GM21576 (cell line): Measurements from ENCODE around the gene AKR1C1.
"Not testable (repeated sequence)": the region's sequence is repeated elsewhere in the genome, so short reads cannot be mapped to it uniquely, and the experiment has no call there.

ENCODE experiments used
- ATAC-seq: cut with Tn5 transposase; IDR thresholded peaks from one replicate; pipeline ENCODE4 v1.9.1; 2021; ENCODE audit warnings: mild to moderate bottlenecking, moderate library complexity; ENCODE audit not compliant: unreplicated experiment

The AKR1C1 gene

GRCh38 chr10:4962876-4963814 lies at the start of gene AKR1C1:
AKR1C1 (plus strand) TSS chr10:4963415; CDS start chr10:4963445, 30 bp downstream.
- ATAC-seq: not testable (repeated sequence)

- no peak for ATAC-seq
Measured at GRCh38 chr10:4914213-4914850, 48.9 kb upstream of the AKR1C1 start.

- no peak for ATAC-seq
Measured at GRCh38 chr10:4916086-4916716, 47.0 kb upstream of the AKR1C1 start.

DNA sequence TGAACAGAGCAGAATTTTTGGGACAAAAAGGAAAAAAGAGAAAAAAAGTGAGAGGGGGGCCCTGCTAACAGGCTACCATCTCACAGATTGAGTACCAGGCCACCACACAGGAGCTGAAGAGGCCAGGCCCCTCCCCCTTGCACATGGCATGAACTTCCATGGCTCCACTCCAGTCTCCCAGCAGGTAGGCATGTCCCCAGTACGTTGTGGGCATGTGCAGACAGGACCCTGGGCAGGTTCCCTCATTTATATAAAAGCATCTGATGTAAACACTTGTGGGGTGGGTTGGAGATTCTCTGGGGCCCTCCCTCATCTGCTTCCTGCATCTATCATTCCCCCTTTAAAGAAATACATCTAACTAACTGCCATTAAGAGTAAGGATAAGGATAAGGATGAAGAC lies 45.0 kb upstream of the AKR1C1 start:
- no peak for ATAC-seq

DNA sequence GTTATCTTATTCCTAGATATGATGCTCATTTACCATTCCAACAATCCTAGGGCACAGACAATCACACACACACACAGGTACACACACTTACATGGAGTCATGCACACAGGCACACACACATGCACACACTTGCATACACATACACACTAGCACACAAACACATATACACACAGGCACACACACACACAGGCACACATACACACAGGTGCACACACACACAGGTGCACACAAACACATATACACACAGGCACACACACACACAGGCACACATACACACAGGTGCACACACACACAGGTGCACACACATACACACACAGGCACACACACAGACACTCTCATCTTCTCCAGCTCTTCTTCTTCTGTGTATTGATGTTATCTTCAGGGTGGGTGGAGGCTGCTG lies 38.7 kb upstream of the AKR1C1 start:
- ATAC-seq: not testable (repeated sequence)

- ATAC-seq: no peak
Measured at GRCh38 chr10:4926400-4926799, 36.8 kb upstream of the AKR1C1 start.

DNA sequence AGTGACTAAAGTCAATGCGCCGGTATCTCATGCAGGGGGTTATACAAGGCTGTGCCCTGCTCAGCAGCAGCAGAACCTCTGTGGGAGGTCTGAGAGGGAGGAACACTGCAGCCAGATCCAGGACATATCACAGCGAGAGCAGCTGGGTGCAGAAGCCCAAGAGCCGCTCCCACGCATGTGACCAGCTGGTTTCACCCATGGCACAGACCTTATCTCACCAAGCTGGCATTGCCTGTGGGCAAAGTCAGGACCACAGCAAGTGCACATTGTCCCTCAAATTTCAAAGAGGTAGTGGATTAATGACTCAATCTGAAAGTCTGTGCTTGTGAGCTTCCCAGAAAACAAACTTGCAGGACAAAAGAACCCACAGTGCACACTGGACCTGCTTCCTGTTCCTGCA lies 31.6 kb upstream of the AKR1C1 start:
- no peak for ATAC-seq

DNA sequence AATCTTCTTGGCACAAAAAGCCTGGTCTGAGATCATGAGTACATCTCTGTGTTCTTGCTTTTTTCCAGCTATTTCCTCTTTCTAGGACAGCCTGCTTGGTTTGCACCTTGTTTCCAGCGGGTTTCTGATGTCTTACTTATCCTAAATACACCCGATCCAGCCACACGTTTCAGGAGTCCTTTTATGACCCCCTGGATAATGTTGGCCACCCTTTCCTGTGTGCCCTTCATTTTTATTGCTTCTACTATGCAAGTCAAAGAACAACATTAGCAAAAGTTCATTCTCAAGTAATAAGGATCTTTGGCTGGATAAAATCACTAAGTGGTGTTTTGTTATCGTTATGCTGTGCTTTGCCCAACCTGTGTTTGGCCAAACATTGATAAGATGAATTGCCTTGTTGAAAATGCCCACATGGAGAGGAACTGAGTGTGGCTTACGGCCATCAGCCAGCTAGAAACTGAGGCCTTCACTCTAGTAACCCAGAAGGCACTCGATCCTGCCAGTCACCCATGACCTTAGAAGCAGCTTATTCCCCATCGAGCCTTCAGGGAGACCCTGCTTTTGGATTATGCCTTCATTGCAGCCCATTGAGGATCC lies 28.7 kb upstream of the AKR1C1 start:
- no peak for ATAC-seq

DNA sequence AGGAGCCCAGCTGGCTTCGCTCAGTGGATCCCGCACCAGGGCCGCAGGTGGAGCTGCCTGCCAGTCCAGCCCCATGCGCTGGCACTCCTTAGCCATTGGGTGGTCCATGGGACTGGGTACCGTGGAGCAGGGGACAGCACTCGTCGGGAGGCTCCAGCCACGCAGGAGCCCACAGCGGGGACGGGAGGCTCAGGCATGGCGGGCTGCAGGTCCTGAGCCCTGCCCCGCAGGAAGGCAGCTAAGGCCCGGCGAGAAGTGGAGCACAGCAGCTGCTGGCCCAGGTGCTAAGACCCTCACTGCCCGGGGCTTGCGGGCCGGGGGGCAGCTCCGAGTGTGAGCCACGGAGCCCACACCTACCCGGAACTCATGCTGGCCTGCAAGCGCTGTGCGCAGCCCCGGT lies 25.9 kb upstream of the AKR1C1 start:
- no peak for ATAC-seq

- ATAC-seq: no peak
Measured at GRCh38 chr10:4939224-4940072, 23.8 kb upstream of the AKR1C1 start.

GRCh38 chr10:4940073-4940428 lies 23.2 kb upstream of the AKR1C1 start:
- not testable (repeated sequence) for ATAC-seq

DNA sequence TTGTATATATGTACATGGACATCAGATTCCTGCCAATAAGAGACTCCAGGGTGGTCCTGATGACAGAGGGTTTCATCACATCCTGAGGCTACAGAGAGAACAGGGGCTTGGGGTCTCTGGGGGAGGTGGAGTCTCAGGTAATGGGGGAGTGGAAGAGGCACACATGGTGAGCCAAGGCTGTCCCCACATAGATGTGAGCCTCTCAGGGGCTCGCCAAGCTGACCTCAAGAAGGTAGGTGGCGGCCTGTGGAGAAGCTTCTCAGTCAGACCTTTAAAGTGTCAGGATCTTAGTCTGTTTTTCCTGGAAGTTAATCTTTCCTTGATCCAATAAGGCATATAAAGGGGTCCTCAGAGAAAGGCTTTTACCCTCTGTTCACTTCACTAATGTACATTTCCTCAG lies 22.3 kb upstream of the AKR1C1 start:
- ATAC-seq: not testable (repeated sequence)

- ATAC-seq: no peak
Measured at GRCh38 chr10:4941540-4942330, 21.5 kb upstream of the AKR1C1 start.

DNA sequence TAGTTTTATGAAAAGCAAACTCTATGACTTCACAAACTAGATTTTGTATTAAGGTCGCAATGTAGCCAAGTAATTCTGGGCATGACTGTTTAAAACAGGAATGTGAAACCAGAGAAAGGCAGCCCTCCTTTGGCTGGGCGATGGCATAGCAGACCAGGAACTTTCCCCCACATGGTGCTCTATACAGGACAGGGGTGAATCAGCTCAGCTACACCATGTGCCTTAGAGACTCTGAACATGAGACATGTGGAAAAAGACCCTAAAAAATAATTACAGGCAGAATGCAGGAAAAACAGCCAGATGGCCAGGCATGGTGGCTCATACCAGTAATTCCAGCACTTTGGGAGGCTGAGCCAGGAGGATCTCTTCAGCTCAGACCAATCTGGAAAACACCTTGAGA lies 20.3 kb upstream of the AKR1C1 start:
- not testable (repeated sequence) for ATAC-seq

- ATAC-seq: not testable (repeated sequence)
Measured at GRCh38 chr10:4943416-4943815, 19.8 kb upstream of the AKR1C1 start.

DNA sequence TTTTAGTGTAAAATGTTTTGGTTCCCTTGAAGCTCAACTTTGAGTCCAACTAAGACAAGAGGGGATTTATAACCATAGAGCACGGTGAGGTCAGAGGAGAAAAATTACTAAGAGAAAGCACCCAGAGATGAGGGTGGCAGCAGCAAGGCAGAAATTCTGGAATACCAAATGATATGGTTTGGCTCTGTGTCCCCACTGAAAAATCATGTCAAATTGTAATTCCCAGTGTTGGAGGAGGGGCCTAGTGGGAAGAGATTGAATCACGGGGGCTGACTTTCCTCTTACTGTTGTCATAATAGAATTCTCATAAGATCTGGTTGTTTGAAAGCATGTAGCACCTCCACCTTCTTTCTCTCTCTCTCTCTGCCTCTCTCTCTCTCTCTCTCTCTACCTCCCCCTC lies 19.4 kb upstream of the AKR1C1 start:
- ATAC-seq: no peak

GRCh38 chr10:4944841-4945240 lies 18.4 kb upstream of the AKR1C1 start:
- no peak for ATAC-seq

DNA sequence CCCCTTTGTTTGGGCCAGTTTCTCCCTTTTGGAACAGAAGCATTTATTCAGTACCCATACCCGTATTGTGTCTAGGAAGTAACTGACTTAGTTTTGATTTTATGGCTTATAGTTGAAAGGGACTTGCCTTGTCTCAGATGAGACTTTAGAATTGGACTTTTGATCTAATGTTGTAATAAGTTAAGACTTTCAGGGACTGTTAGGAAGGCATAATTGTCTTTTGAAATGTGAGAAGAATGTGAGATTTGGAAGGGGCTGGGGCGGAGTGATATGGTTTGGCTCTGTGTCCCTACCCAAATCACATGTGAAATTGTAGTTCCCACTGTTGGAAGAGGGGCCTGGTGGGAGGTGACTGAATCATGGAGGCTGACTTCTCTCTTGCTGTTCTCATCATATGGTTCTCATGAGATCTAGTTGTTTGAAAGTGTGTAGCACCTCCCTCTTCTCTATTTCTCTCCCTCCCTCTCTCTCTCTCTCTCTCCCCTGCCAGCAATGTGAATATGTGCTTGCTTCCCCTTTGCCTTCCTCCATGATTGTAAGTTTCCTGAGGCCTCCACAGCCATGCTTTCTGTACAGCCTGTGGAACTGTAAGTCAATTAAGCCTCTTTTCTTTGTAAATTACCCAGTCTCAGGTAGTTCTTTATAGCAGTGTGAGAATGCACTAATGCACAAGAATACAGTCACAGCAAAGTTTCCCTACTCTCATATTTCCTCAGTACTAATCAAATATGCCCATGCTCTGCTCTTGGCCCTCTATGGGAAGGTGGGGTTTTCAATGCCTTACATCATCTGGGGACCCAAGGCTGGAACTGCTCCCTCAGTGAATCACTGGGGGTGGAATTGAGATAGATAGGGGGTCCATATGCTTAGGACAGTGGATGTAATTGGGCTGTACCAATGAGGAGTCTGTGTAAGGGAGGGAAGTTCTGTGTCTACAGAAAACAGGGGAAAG lies 17.2 kb upstream of the AKR1C1 start:
- no peak for ATAC-seq
